Neuron (in vitro differentiated cells): ENCODE measurements around the gene OR11H12.
"Not testable (repeated sequence)": the region's sequence is repeated elsewhere in the genome, so short reads cannot be mapped to it uniquely, and the experiment has no call there.

Source experiments
- H2AFZ ChIP-seq: one replicate; pipeline ENCODE4 v1.6.1; 2013; ENCODE audit warnings: low read depth, mild to moderate bottlenecking, inconsistent platforms, low read length, moderate library complexity
- H3K27me3 ChIP-seq: one replicate; pipeline ENCODE4 v1.6.1; 2013; ENCODE audit warnings: low read length; ENCODE audit not compliant: insufficient read depth
- H3K36me3 ChIP-seq: one replicate; pipeline ENCODE4 v1.6.1; 2013; ENCODE audit warnings: low read length; ENCODE audit not compliant: insufficient read depth
- H3K4me1 ChIP-seq: one replicate; pipeline ENCODE4 v1.6.1; 2013; ENCODE audit warnings: low read length; ENCODE audit not compliant: insufficient read depth
- H3K4me3 ChIP-seq: 2 replicates; pipeline ENCODE4 v1.5.1; 2013; ENCODE audit warnings: mild to moderate bottlenecking, low read length, moderate library complexity
- H3K9me3 ChIP-seq: one replicate; pipeline ENCODE4 v1.6.1; 2013; ENCODE audit warnings: low read length

OR11H12 gene

DNA sequence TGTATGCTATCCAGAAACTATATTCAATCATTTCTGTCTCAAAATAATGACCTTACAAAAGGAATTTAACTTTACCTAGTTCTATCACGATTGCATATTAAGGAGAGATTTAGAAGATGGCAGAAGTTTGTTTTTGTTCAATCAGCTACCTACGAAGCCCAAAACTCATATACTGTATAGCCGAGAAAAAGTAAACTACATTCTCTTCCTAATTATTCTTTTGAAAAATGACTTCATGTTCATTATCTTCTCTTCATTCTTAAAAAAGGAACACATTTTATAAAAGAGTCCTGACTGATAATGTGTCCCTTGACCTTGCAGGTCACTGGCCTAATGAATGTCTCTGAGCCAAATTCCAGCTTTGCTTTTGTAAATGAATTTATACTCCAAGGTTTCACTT lies at the start of gene OR11H12:
Gene OR11H12 (plus strand): TSS at position 301 of the 400 bp plus-strand sequence. CDS start 0 bp downstream, at position 301.
- not testable (repeated sequence) for H3K9me3 ChIP-seq, H3K27me3 ChIP-seq, H3K4me1 ChIP-seq, H3K4me3 ChIP-seq, H2AFZ ChIP-seq, H3K36me3 ChIP-seq

DNA sequence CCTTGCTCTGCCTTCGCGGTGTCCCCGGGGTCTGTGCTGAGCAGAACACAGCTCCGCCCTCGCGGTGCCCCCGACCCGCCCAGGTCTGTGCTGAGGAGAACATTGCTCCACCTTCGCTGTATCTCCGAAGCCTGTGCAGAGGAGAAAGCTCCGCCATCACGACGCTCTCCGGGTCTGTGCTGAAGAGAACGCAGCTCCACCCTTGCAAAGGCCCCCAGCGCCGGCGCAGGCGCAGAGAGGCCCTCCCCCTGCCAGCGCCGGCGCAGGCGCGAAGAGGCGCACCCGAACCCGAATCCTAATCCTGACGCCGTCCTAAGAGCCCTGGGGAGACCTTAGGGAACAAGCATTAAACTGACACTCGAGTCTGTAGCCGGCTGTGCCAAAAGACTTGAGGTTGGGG lies 18.0 kb upstream of the OR11H12 start:
- not testable (repeated sequence) for H3K27me3 ChIP-seq, H3K4me1 ChIP-seq, H3K4me3 ChIP-seq, H3K36me3 ChIP-seq, H3K9me3 ChIP-seq, H2AFZ ChIP-seq

DNA sequence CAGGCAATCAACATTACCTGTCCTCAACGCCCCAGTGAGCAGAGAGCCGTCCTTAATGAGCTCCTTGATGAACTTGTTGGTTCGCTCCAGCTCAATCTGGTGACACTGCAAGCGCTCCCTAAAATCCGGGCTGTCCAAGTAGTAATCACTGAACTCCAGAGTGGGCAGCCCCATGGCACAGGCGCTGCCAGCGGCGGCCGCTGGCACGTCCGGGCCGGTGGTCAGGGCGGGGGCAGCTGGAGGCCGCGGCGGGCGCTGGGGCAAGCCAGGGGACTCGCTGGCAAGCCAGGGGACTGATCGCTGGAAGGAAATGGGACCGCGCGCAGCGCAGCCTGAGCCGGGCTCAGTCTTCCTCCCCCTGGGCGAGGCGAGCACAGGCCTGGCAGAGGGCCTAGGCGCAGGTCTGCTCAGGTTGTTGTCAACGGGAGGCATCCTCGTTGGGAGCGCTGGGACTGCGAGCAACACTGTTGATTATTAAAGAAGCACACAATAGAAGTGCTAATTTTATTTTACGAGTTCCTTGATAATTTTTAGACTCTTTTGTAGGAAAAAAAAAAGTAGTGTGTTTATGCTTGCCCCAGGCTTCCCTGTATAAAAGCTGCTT lies 25.8 kb downstream of the OR11H12 start:
- not testable (repeated sequence) for H3K4me3 ChIP-seq, H2AFZ ChIP-seq, H3K9me3 ChIP-seq, H3K4me1 ChIP-seq, H3K36me3 ChIP-seq, H3K27me3 ChIP-seq

DNA sequence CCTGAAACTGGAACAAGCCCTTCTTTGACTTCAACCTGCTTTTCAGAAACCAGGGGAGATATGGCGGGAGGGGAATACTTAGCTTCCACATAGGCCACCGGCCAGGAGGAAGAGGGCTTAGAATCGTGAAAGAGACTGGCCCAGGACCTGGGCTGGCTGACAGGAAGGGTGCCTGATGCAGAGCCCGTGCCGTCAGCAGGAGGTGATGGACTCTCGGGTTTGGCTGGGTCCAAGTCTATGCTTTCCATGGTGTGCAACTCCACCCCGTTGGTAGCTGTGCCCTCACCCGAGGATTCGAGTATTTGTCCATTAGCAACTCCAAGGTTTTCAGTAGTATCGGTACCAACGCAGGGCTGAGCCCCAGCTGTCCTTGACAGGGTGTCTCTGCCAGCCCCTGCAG lies 35.1 kb downstream of the OR11H12 start:
- H3K36me3 ChIP-seq, H2AFZ ChIP-seq, H3K4me1 ChIP-seq, H3K27me3 ChIP-seq, H3K4me3 ChIP-seq, H3K9me3 ChIP-seq: not testable (repeated sequence)

- not testable (repeated sequence) for H3K27me3 ChIP-seq, H3K9me3 ChIP-seq, H3K4me3 ChIP-seq, H2AFZ ChIP-seq, H3K4me1 ChIP-seq, H3K36me3 ChIP-seq
Measured at GRCh38 chr14:18638032-18638431, 37.1 kb downstream of the OR11H12 start.

- H3K36me3 ChIP-seq, H3K27me3 ChIP-seq, H3K4me3 ChIP-seq, H3K4me1 ChIP-seq, H2AFZ ChIP-seq, H3K9me3 ChIP-seq: not testable (repeated sequence)
Measured at GRCh38 chr14:18638785-18639184, 37.9 kb downstream of the OR11H12 start.

GRCh38 chr14:18646075-18646730 lies 45.3 kb downstream of the OR11H12 start:
- not testable (repeated sequence) for H3K4me3 ChIP-seq, H3K9me3 ChIP-seq, H2AFZ ChIP-seq, H3K27me3 ChIP-seq, H3K36me3 ChIP-seq, H3K4me1 ChIP-seq
